WI38 (cell line): ENCODE data around the gene TFDP2.

Source experiments
- H3K4me3 ChIP-seq: 2 replicates; pipeline ENCODE4 v1.5.1; 2011; ENCODE audit warnings: low read depth, mild to moderate bottlenecking, control low read depth, low read length
- TF ChIP-seq, protein P1 (sequence below): IDR thresholded peaks from 2 replicates; pipeline ENCODE4 v1.5.1; 2012; ENCODE audit warnings: low read depth, mild to moderate bottlenecking, control low read depth, low read length

Gene TFDP2

DNA sequence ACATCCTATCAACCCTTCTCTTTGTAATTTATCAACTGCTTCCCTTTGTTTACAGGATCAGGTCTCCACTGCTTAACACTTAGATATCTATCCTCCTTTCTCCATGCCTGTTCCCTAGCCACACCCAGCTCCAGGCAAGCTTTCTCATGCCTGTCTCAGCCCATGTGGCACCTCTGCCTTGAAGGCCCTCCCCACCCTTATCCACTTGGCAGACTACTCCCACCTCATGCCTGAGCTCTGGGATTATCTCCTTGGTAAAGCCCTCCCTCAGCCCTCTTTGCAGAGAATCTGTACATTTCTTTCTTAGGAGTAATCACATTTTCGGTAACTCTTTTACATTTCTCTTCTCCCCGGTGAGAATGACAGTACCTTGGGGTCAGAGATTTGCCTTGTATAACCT is 176.9 kb downstream of the TFDP2 start:
- no peak overlapping the region for H3K4me3 ChIP-seq
- TF ChIP-seq, protein P1, sequence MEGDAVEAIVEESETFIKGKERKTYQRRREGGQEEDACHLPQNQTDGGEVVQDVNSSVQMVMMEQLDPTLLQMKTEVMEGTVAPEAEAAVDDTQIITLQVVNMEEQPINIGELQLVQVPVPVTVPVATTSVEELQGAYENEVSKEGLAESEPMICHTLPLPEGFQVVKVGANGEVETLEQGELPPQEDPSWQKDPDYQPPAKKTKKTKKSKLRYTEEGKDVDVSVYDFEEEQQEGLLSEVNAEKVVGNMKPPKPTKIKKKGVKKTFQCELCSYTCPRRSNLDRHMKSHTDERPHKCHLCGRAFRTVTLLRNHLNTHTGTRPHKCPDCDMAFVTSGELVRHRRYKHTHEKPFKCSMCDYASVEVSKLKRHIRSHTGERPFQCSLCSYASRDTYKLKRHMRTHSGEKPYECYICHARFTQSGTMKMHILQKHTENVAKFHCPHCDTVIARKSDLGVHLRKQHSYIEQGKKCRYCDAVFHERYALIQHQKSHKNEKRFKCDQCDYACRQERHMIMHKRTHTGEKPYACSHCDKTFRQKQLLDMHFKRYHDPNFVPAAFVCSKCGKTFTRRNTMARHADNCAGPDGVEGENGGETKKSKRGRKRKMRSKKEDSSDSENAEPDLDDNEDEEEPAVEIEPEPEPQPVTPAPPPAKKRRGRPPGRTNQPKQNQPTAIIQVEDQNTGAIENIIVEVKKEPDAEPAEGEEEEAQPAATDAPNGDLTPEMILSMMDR, result no peak

DNA sequence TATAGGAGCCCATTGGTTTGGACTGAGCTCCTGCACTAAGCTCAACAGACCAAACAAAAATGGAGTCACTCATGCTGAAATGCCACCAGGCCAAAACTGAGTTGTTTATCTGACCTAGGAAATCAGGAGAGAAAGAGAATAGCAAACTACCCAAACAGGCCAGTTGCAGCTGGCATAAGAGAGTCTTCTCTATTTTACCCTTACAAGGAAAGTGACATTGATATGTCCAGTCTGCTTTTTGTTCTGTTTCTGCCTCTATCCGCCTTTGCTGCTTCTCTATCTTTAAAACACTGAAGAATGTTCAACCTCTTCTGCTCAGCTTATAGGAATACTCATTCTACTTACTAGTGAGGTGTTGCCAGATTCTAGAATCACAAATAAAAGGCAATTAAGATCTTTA is 177.8 kb downstream of the TFDP2 start:
- no peak overlapping the region for H3K4me3 ChIP-seq
- TF ChIP-seq, protein P1, result no peak

DNA sequence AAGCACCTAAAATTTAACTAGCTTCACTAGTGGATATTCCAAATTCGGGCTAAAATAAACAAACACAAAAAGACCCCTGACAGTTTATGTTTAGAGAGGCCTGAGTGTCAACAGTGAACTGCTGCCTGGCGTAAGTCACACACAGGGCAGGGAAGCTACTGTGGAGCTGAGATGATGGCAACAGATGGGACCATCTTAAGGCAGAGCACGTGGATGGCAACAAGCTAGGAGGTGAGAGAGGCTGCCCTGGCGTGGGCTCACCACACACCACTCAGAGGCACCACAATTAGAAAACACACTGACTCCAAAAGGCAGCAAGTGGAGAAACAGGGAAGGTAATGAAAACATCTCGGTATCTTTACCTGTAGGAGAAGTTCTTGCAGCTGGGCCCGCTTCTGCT is 179.6 kb downstream of the TFDP2 start:
- TF ChIP-seq, protein P1, result no peak
- no peak overlapping the region for H3K4me3 ChIP-seq

DNA sequence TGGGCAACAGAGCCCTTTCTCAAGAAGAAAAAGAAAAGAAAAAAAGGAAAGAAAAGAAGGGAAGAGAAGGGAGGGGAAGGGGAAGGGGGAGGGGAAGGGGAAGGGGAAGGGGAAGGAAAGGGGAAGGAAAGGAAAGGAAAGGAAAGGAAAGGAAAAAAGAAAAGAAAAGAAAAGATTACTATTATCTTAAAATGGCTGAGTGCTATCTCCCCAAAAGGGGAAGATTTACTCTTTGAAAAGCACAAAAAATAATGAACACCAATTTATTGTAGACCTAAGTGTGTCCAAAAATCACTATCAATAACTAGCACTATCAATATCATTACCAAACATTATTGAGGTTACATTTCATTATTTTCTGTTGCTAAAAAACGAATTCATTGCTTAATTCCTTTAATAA is 183.9 kb downstream of the TFDP2 start:
- H3K4me3 ChIP-seq, result no peak overlapping the region
- TF ChIP-seq, protein P1, result no peak

DNA sequence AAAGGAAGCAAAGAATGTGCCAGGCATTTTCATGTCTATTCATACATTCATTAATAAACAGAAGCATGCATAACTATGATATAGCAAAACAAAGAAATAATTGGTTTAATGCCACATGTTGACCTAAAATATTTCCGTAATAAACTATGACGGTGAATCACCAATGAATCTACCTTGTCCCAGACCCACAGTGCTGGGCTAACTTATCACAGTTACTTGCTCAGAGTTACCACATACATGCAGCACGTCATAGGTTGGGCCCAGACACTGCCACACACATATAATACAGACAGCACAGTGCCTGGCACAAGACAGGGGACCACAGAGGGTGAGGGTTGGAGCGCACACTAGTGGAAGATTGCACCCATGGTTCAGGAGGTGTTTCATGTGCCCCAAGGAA is 186.0 kb downstream of the TFDP2 start:
- TF ChIP-seq, protein P1, result no peak
- no peak overlapping the region for H3K4me3 ChIP-seq

DNA sequence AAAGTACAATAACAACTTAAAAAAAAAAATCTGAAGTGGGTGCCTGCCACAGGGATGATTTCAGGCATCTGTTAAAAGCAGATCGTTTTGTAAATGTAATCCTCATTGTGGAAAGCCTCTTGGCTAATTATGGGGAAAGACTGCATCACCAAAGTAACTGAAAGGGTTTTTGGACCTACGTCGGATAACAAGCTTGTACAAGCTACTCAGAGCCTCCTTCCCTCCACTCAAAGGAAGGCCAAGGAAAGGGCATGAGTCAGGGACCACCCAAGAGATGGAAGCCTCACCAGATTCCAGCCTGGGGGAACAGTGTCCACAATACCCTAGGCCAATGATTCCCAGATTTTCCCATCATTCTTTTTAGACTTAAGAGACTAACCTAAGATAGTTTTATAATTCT is 188.6 kb downstream of the TFDP2 start:
- no peak overlapping the region for H3K4me3 ChIP-seq
- TF ChIP-seq, protein P1, result no peak

DNA sequence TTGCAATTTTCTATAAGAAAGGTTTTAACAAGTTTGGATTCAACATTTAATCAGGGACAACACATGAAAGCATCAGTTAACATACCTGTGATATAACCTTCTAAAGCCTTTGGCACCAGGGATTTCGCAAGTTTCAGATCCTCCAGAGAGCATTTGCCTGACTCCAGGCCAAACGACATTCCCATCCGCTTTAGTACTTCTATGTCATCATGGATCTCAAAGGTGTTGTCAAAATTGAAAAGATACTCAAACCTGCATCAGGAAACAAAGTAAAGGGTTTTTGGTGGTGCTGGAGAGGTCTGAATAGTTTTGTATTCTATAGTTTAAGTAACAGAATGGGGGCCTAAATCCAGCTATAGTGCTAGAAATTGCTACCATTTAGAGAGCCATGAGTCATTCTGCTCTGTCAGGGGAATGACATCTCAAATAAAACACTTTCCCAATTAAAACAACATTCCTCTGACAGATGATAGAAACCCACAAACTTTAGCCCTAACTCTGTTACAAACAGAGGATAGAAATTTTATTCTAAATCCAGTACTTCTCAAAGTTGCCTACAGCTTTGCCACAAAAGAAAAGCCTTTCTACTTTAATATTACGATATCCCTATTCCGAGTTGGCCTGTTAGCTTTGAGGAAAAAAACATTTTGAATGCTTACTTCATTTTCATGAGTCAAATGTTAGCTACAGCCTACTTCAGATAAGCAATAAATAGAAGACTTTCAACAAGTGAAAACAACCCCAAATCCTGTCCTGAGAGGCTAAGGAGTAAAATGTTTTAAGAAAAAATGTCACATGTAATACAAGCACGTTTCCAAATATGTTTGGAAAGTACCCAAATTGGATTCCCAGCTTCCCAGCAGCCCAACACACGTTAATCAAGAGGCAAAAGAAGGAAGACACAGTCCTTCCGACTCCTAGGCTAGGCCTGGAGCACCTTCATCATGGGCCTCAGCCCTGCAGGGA is 189.5 kb downstream of the TFDP2 start:
- TF ChIP-seq, protein P1, result no peak
- H3K4me3 ChIP-seq, result no peak overlapping the region
